GM19463 (cell line): ENCODE results near the gene TMEM185B.
"Not testable (repeated sequence)": the region's sequence is repeated elsewhere in the genome, so short reads cannot be mapped to it uniquely, and the experiment has no call there.

ENCODE experiments used
- ATAC-seq: cut with Tn5 transposase; IDR thresholded peaks from one replicate; pipeline ENCODE4 v1.9.1; 2021; ENCODE audit warnings: mild to moderate bottlenecking, moderate library complexity; ENCODE audit not compliant: unreplicated experiment

TMEM185B gene

GRCh38 chr2:120223034-120223912 is at the start of gene TMEM185B:
Gene TMEM185B (minus strand): TSS chr2:120223400. CDS start chr2:120222976, 424 bp downstream.
- ATAC-seq = peak; percentile 93

DNA sequence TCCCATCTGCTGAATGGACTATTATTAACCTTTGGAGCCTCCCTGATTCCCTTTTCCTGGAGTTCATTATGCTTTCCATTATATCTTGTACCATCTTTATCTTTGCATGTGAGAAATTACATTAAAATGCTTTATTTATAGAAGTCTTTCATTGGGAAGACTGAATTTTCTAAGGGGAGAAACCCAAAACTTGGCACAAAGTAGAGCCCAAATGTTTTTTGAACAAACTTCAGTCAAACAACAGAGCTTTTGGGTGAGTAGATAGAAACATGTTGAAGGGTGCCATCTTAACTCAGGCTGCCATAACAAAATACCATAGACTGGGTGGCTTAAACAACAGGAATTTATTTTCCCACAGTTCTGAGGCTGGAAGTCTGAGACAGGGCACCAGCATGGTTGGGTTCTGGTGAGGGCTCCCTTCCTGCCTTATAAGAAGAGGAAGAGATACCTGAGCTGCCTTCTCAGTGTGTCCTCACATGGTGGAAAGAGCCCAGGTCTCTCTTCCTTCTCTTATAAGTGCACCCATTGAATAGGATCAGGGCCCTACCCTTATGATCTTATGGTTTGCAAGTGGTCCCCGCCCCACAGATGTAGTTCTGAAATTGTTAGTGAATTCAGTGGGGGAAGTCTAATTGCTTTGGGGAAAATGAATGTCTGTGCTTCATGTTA is 48.6 kb upstream of the TMEM185B start:
- no peak for ATAC-seq

- no peak for ATAC-seq
These were observed 46.6 kb upstream of the TMEM185B start for GRCh38 chr2:120269816-120270215.

DNA sequence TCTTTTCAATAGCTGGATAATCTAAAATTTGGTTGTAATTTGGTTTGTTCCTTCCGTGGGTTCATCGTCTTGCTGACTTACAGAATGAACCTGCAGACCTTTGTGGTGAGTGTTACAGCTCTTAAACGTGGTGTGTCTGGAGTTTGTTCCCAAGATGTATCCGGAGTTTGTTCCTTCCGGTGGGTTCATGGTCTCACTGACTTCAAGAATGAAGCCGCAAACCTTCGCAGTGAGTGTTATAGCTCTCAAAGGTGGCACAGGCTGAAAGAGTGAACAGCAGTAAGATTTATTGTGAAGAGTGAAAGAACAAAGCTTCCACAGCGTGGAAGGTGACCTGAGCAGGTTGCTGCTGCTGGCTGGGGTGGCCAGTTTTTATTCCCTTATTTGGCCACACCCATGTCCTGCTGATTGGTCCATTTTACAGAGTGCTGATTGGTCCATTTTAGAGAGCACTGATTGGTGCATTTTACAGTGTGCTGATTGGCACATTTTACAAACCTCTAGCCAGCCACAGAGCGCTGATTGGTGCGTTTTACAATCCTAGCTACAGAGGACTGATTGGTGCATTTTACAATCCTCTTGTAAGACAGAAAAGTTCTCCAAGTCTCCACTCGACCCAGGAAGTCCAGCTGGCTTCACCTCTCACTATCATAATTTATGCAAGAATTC is 46.0 kb upstream of the TMEM185B start:
- ATAC-seq = no peak

- no peak for ATAC-seq
These were observed 44.1 kb upstream of the TMEM185B start for GRCh38 chr2:120267348-120267747.

DNA sequence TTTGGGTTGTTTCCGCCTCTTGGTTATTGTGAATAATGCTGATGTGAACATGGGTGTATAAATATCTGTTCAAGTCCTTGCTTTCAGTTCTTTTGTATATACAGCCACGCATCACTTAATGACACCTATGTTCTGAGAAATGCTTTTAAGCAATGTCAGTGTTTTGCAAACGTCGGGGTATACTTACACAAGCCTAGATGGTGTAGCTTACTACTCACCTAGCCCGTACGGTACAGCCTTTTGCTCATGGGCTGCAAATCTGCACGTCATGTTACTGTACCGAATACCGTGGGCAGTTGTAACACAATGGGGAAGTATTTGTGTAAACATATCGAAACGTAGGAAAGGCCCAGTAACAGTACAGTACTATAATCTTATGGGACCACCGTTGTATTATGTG is 41.8 kb upstream of the TMEM185B start:
- ATAC-seq = peak; percentile 40

GRCh38 chr2:120262761-120263428 is 39.7 kb upstream of the TMEM185B start:
- no peak for ATAC-seq

DNA sequence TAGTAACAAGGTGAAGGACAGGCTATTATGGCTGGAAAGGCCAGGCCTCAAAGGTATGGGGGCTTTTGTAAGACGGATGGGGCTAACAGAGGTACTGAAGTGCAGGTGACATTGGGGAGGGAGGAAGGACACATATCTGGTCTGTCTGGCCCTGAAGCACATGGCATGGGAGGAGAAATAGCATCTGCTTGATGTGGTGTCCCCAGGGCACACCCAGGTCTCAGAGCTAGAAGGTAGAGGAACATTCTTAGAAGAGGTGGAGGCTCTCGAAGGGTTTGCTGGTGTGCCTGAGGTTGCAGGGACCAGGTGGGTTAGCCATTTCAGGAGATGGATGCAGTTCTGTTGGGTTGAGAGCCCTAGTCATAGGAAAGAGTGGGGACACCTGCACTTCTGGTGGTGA is 39.0 kb upstream of the TMEM185B start:
- no peak for ATAC-seq

DNA sequence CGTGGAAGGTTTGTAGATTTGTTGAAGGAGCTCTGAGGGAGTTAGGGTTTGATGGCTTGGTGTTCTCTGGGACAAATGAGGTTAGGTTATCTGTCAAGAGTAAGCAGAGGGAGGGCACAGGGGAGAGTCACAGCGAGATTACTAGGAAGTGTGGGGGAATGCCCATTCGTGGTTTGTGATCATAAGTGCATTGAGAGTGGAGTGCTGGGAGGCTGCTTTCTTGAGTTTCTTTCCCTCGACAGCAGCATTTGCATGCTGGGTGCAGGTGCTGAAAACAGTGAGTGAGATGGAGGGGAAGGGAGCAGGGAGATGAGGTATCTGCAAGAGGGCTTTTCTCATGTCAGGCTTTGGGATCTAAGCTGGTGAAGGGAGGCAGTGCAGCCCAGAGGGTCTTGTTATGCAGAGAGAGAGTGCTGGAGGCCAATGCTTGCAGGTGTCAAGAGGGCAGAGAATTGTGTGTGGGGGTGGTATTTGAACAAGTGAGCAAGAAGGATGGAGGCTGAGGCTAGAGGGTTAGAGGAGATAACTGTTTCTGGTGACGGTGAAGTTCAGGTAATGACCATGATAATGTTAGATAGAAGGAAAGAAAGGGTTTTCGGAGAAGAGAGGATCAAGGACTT is 38.3 kb upstream of the TMEM185B start:
- ATAC-seq = peak; percentile 84

DNA sequence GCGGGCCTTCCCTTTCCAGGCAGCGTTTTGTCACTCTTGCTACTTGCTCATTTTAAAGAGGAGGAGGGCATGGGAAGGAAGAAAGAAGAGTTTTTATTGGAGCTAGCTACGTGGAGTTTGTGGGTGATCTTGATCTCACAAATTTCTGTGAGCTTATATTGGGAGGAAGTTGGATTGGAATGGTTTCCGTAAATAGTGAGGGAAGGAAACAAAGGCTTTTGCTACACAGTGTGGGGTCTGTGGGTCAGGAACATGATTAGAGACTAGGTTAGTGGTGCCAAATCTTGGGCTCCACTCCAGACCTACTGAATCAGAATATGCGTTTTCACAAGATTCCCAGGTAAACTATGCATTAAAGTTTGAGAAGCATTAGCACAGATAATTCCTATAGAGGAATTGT is 37.5 kb upstream of the TMEM185B start:
- no peak for ATAC-seq

GRCh38 chr2:120259939-120260338 is 36.7 kb upstream of the TMEM185B start:
- ATAC-seq = not testable (repeated sequence)

DNA sequence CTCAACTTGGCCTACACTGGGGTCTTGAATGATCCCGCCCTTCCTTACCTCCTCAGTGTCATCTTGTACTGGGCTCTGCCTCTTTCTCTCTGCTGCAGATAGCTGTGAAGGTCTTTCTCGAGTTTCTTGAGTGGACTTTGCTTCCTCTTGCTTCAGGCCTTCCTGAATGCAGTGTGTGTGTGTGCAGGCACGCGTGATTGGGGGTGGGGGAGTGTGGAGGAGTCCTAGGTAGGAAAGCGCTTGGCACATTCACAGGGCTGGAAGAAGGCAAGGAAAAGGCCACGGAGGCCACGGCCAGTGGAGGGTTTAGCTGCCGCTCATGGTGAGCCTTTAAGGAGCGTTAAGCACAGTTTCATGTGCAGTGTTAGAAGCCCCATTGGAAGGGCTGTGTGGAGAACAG is 35.0 kb upstream of the TMEM185B start:
- no peak for ATAC-seq

- ATAC-seq = no peak
These were observed 34.3 kb upstream of the TMEM185B start for GRCh38 chr2:120257522-120257921.

DNA sequence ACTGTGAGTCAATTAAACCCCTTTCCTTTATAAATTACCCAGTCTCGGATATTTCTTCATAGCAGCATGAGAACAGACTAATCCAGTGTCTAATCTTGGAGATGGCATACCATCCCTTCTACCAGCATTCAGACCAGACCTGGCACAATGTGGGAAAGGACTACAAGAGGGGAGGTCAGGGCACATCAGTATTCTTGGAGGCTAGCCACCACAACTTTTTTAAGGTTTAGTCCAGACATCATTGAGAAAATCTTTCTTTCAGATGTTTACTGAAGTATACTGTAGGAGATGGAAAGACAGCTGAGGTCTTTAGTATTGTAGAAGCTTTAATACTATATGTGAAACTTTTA is 33.4 kb upstream of the TMEM185B start:
- no peak for ATAC-seq

GRCh38 chr2:120255986-120256650 is 32.9 kb upstream of the TMEM185B start:
- no peak for ATAC-seq

DNA sequence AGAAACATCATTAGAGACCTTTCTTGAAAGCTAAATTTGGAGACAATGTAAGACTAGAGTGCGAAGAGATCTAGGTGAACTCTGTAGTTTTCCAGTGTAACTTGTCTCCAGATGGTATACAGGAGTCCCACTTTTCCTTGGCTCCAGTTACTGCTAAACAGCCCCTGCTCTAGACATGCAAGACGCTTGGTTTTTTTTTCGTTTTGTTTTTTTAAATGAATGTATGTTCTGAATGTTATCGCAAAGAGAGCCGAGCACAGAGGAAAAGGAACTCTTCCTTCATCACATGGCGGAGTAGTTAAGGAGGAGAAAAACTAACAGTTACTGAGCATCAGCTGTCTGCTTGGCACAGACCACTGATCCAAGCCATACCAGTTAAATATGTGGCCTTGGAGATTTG is 31.9 kb upstream of the TMEM185B start:
- no peak for ATAC-seq

GRCh38 chr2:120254178-120254577 is 31.0 kb upstream of the TMEM185B start:
- no peak for ATAC-seq

DNA sequence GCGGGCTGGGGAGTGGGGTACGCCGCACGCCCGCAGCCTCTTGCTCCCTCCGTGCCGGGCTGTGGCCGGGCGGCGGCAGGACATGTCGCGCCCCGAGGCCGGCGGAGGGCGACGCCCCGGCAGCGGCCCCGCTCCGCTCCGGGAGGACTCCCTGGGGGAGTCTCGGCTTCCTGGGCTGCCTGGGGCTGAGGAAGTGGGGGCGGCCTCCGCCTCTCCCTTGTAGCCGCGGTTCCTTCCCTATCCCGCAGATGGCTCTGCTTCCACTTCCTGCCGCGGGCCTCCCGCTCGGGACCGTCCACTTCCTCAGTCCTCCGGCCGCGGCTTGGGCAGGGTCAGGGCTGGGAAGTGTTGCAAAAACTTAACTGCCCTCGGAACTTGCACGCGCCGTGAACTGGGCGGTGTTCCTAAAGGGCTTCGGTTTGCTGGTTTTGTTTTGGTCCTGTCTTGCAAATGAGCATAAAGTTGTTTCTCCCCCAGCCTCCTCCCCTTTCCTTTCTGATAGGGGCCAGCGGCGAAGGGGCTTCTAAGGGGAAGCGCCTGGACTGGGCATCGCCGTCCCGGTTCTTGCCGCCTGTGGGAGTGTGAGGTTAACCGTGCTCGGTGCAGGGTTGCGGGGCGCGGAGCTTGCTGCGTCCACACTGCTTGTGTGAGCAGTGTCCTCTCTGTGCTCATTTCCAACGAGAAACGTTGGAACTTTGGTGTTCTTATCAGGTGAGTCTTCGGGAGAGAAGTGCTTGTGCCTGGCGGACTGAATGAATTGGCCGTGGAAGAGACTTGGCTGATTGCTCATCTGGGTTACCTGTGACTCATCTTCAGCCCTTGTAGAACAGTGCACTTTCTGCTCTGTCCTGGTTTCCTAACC is 30.1 kb upstream of the TMEM185B start:
- ATAC-seq = peak; percentile 30
